SK-N-SH treated with all-trans-retinoic acid at 6 μM for 48 hours (cell line): ENCODE data around the gene GPC5.

Experiments used
- ATAC-seq: fragments of 200-7000 bp; cut with Tn5 transposase; 3 replicates; pipeline ENCODE4 v1.9.1; 2020; ENCODE audit warnings: mild to moderate bottlenecking, moderate library complexity
- ARNTL ChIP-seq: fragments of 450-650 bp; formaldehyde crosslinking; IDR thresholded peaks from 2 replicates; pipeline ENCODE4 v1.5.0; 2020; ENCODE audit warnings: low read depth, mild to moderate bottlenecking, moderate library complexity, borderline replicate concordance
- BACH2 ChIP-seq: fragments of 250-450 bp; sonication (Bioruptor Pico); IDR thresholded peaks from 2 replicates; pipeline ENCODE4 v1.9.0; 2021; ENCODE audit warnings: mild to moderate bottlenecking, borderline replicate concordance
- ESRRG ChIP-seq: fragments of 250-450 bp; sonication (Bioruptor Pico); IDR thresholded peaks from 2 replicates; pipeline ENCODE4 v1.6.1; 2021; ENCODE audit warnings: mild to moderate bottlenecking
- GLIS3 ChIP-seq: fragments of 250-450 bp; sonication (Bioruptor Pico); IDR thresholded peaks from 2 replicates; pipeline ENCODE4 v1.5.0; 2020; ENCODE audit warnings: mild to moderate bottlenecking, moderate library complexity
- ISL1 ChIP-seq: fragments of 250-450 bp; sonication (Bioruptor Pico); IDR thresholded peaks from 2 replicates; pipeline ENCODE4 v2.1.2; 2022; ENCODE audit warnings: mild to moderate bottlenecking, moderate library complexity
- OSR1 ChIP-seq: fragments of 250-450 bp; sonication (Bioruptor Pico); IDR thresholded peaks from 2 replicates; pipeline ENCODE4 v1.8.0; 2022; ENCODE audit warnings: moderate library complexity, mild to moderate bottlenecking, inconsistent platforms
- PATZ1 ChIP-seq: fragments of 250-450 bp; sonication (Bioruptor Pico); IDR thresholded peaks from 2 replicates; pipeline ENCODE4 v1.8.0; 2020; ENCODE audit warnings: mild to moderate bottlenecking, moderate library complexity, borderline replicate concordance
- POU6F1 ChIP-seq: fragments of 250-450 bp; sonication (Bioruptor Pico); IDR thresholded peaks from 2 replicates; pipeline ENCODE4 v1.8.0; 2021; ENCODE audit warnings: low read depth, mild to moderate bottlenecking, moderate library complexity, borderline replicate concordance
- PPARA ChIP-seq: fragments of 250-450 bp; sonication (Bioruptor Pico); IDR thresholded peaks from 2 replicates; pipeline ENCODE4 v1.5.0; 2020; ENCODE audit warnings: mild to moderate bottlenecking, borderline replicate concordance
- RARB ChIP-seq: fragments of 250-450 bp; sonication (Bioruptor Pico); IDR thresholded peaks from 2 replicates; pipeline ENCODE4 v1.8.0; 2021; ENCODE audit warnings: mild to moderate bottlenecking, moderate library complexity
- SNAI2 ChIP-seq: fragments of 250-450 bp; sonication (Bioruptor Pico); IDR thresholded peaks from 2 replicates; pipeline ENCODE4 v1.5.0; 2020; ENCODE audit warnings: mild to moderate bottlenecking, moderate library complexity
- TCF4 ChIP-seq: fragments of 250-450 bp; sonication (Bioruptor Pico); IDR thresholded peaks from 2 replicates; pipeline ENCODE4 v1.8.0; 2021; ENCODE audit warnings: mild to moderate bottlenecking, moderate library complexity, borderline replicate concordance
- TOX ChIP-seq: fragments of 250-450 bp; sonication (Bioruptor Pico); IDR thresholded peaks from 2 replicates; pipeline ENCODE4 v1.8.0; 2021; ENCODE audit warnings: mild to moderate bottlenecking, moderate library complexity, borderline replicate concordance
- ZC3H10 ChIP-seq: fragments of 250-450 bp; sonication (Bioruptor Pico); IDR thresholded peaks from 2 replicates; pipeline ENCODE4 v1.5.1; 2021; ENCODE audit warnings: mild to moderate bottlenecking, moderate library complexity
- ZFP30 ChIP-seq: fragments of 450-650 bp; formaldehyde crosslinking; IDR thresholded peaks from 2 replicates; pipeline ENCODE4 v1.5.0; 2022; ENCODE audit warnings: mild to moderate bottlenecking, moderate library complexity
- ZNF565 ChIP-seq: fragments of 450-650 bp; formaldehyde crosslinking; conservative IDR thresholded peaks from 2 replicates; pipeline ENCODE4 v1.5.0; 2020; ENCODE audit warnings: low read depth, mild to moderate bottlenecking, moderate library complexity
- ZNF70 ChIP-seq: fragments of 450-650 bp; formaldehyde crosslinking; IDR thresholded peaks from 2 replicates; pipeline ENCODE4 v1.5.0; 2020; ENCODE audit warnings: mild to moderate bottlenecking, moderate library complexity
- ZNF8 ChIP-seq: fragments of 450-650 bp; formaldehyde crosslinking; IDR thresholded peaks from 2 replicates; pipeline ENCODE4 v1.5.0; 2020; ENCODE audit warnings: mild to moderate bottlenecking, moderate library complexity
- TF ChIP-seq, protein P1 (sequence below): fragments of 250-450 bp; sonication (Bioruptor Pico); IDR thresholded peaks from 2 replicates; pipeline ENCODE4 v1.5.1; 2021; ENCODE audit warnings: mild to moderate bottlenecking, moderate library complexity
- TF ChIP-seq, protein P2 (sequence below): fragments of 250-450 bp; sonication (Bioruptor Pico); IDR thresholded peaks from 2 replicates; pipeline ENCODE4 v1.5.0; 2020; ENCODE audit warnings: mild to moderate bottlenecking, moderate library complexity

The GPC5 gene

DNA sequence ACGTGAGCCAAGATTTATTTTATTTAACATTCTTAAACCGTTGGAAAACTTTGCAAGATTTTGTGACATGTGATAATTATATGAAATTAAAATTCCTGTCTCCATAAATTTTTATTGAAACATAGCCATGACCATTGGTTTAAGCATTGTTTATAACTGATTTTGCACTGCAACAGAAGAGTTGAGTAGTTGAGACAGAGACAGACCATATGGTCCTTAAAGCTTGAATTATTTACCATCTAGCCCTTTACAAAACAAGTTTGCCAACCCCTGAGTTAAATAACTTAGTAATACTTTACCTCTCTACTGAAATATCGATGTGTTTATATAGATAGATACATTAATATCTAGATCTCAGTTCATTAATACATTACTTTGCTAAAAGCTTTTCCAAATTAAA, 1014.1 kb downstream of the GPC5 start (continued):
- TF ChIP-seq TCF4 (CRISPR knock-in tag): no peak
- TF ChIP-seq ZC3H10 (CRISPR knock-in tag): no peak
- no peak for TF ChIP-seq ZFP30 (CRISPR knock-in tag)
- no peak for TF ChIP-seq PPARA
- TF ChIP-seq ZNF565 (CRISPR knock-in tag): no peak
- no peak for TF ChIP-seq TOX

GRCh38 chr13:92412996-92413395, 1014.6 kb downstream of the GPC5 start:
- TF ChIP-seq RARB (no peak), ESRRG (CRISPR knock-in tag) (no peak), ZFP30 (CRISPR knock-in tag) (no peak), SNAI2 (CRISPR knock-in tag) (no peak), GLIS3 (no peak), ZC3H10 (CRISPR knock-in tag) (no peak), ZNF70 (CRISPR knock-in tag) (no peak), TCF4 (CRISPR knock-in tag) (no peak)
- TF ChIP-seq, protein P1, sequence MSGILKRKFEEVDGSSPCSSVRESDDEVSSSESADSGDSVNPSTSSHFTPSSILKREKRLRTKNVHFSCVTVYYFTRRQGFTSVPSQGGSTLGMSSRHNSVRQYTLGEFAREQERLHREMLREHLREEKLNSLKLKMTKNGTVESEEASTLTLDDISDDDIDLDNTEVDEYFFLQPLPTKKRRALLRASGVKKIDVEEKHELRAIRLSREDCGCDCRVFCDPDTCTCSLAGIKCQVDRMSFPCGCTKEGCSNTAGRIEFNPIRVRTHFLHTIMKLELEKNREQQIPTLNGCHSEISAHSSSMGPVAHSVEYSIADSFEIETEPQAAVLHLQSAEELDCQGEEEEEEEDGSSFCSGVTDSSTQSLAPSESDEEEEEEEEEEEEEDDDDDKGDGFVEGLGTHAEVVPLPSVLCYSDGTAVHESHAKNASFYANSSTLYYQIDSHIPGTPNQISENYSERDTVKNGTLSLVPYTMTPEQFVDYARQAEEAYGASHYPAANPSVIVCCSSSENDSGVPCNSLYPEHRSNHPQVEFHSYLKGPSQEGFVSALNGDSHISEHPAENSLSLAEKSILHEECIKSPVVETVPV: no peak
- ATAC-seq: no peak

GRCh38 chr13:92413452-92413851, 1015.0 kb downstream of the GPC5 start:
- ATAC-seq: no peak
- TF ChIP-seq, protein P2, sequence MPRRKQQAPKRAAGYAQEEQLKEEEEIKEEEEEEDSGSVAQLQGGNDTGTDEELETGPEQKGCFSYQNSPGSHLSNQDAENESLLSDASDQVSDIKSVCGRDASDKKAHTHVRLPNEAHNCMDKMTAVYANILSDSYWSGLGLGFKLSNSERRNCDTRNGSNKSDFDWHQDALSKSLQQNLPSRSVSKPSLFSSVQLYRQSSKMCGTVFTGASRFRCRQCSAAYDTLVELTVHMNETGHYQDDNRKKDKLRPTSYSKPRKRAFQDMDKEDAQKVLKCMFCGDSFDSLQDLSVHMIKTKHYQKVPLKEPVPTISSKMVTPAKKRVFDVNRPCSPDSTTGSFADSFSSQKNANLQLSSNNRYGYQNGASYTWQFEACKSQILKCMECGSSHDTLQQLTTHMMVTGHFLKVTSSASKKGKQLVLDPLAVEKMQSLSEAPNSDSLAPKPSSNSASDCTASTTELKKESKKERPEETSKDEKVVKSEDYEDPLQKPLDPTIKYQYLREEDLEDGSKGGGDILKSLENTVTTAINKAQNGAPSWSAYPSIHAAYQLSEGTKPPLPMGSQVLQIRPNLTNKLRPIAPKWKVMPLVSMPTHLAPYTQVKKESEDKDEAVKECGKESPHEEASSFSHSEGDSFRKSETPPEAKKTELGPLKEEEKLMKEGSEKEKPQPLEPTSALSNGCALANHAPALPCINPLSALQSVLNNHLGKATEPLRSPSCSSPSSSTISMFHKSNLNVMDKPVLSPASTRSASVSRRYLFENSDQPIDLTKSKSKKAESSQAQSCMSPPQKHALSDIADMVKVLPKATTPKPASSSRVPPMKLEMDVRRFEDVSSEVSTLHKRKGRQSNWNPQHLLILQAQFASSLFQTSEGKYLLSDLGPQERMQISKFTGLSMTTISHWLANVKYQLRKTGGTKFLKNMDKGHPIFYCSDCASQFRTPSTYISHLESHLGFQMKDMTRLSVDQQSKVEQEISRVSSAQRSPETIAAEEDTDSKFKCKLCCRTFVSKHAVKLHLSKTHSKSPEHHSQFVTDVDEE (CRISPR knock-in tag): no peak
- TF ChIP-seq POU6F1 (no peak), BACH2 (CRISPR knock-in tag) (no peak), RARB (no peak), ZC3H10 (CRISPR knock-in tag) (no peak), TCF4 (CRISPR knock-in tag) (no peak), OSR1 (no peak), ISL1 (CRISPR knock-in tag) (no peak), ZFP30 (CRISPR knock-in tag) (no peak), TOX (no peak), GLIS3 (no peak), ESRRG (CRISPR knock-in tag) (no peak), ZNF8 (CRISPR knock-in tag) (no peak), PATZ1 (CRISPR knock-in tag) (no peak), ARNTL (no peak), SNAI2 (CRISPR knock-in tag) (no peak)
- TF ChIP-seq, all 23 proteins: peak for 0

DNA sequence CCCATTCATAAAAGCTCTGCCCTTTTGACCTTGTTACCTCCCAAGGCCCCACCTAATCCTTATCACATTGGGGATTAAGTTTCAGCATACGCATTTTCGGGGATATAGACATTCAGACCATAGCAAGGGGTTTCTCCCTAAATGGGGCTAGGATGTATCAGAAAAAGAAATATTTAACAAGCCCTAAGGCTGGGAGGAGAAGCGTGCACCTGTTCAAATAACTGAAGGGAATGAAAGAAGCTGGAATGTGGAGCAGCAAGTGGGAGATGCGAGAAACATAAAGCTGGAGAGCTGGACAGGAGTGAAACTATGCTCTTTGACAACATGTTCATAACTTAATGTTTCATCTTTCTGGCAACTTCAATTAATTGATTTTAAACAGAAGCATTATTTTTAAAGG, 1016.4 kb downstream of the GPC5 start:
- no peak for ATAC-seq
- TF ChIP-seq, protein P2 (CRISPR knock-in tag): no peak
- TF ChIP-seq, protein P1: no peak
- TF ChIP-seq ESRRG (CRISPR knock-in tag): no peak
